SK-N-SH treated with all-trans-retinoic acid at 6 μM for 48 hours (cell line): ENCODE measurements around the gene PRKAR1B.

Experiments used
- ATAC-seq: fragments of 200-7000 bp; cut with Tn5 transposase; 3 replicates; pipeline ENCODE4 v1.9.1; 2020; ENCODE audit warnings: mild to moderate bottlenecking, moderate library complexity
- ARNTL ChIP-seq: fragments of 450-650 bp; formaldehyde crosslinking; IDR thresholded peaks from 2 replicates; pipeline ENCODE4 v1.5.0; 2020; ENCODE audit warnings: low read depth, mild to moderate bottlenecking, moderate library complexity, borderline replicate concordance
- BACH2 ChIP-seq: fragments of 250-450 bp; sonication (Bioruptor Pico); IDR thresholded peaks from 2 replicates; pipeline ENCODE4 v1.9.0; 2021; ENCODE audit warnings: mild to moderate bottlenecking, borderline replicate concordance
- CSDC2 ChIP-seq: fragments of 250-450 bp; sonication (Bioruptor Pico); IDR thresholded peaks from 2 replicates; pipeline ENCODE4 v1.5.0; 2020; ENCODE audit warnings: mild to moderate bottlenecking, moderate library complexity
- CSRNP3 ChIP-seq: fragments of 250-450 bp; sonication (Bioruptor Pico); IDR thresholded peaks from 2 replicates; pipeline ENCODE4 v1.5.1; 2021; ENCODE audit warnings: mild to moderate bottlenecking, moderate library complexity
- ESRRG ChIP-seq: fragments of 250-450 bp; sonication (Bioruptor Pico); IDR thresholded peaks from 2 replicates; pipeline ENCODE4 v1.6.1; 2021; ENCODE audit warnings: mild to moderate bottlenecking
- GLIS3 ChIP-seq: fragments of 250-450 bp; sonication (Bioruptor Pico); IDR thresholded peaks from 2 replicates; pipeline ENCODE4 v1.5.0; 2020; ENCODE audit warnings: mild to moderate bottlenecking, moderate library complexity
- ISL1 ChIP-seq: fragments of 250-450 bp; sonication (Bioruptor Pico); IDR thresholded peaks from 2 replicates; pipeline ENCODE4 v2.1.2; 2022; ENCODE audit warnings: mild to moderate bottlenecking, moderate library complexity
- OSR1 ChIP-seq: fragments of 250-450 bp; sonication (Bioruptor Pico); IDR thresholded peaks from 2 replicates; pipeline ENCODE4 v1.8.0; 2022; ENCODE audit warnings: moderate library complexity, mild to moderate bottlenecking, inconsistent platforms
- PATZ1 ChIP-seq: fragments of 250-450 bp; sonication (Bioruptor Pico); IDR thresholded peaks from 2 replicates; pipeline ENCODE4 v1.8.0; 2020; ENCODE audit warnings: mild to moderate bottlenecking, moderate library complexity, borderline replicate concordance
- POU6F1 ChIP-seq: fragments of 250-450 bp; sonication (Bioruptor Pico); IDR thresholded peaks from 2 replicates; pipeline ENCODE4 v1.8.0; 2021; ENCODE audit warnings: low read depth, mild to moderate bottlenecking, moderate library complexity, borderline replicate concordance
- PPARA ChIP-seq: fragments of 250-450 bp; sonication (Bioruptor Pico); IDR thresholded peaks from 2 replicates; pipeline ENCODE4 v1.5.0; 2020; ENCODE audit warnings: mild to moderate bottlenecking, borderline replicate concordance
- RARB ChIP-seq: fragments of 250-450 bp; sonication (Bioruptor Pico); IDR thresholded peaks from 2 replicates; pipeline ENCODE4 v1.8.0; 2021; ENCODE audit warnings: mild to moderate bottlenecking, moderate library complexity
- SNAI2 ChIP-seq: fragments of 250-450 bp; sonication (Bioruptor Pico); IDR thresholded peaks from 2 replicates; pipeline ENCODE4 v1.5.0; 2020; ENCODE audit warnings: mild to moderate bottlenecking, moderate library complexity
- TCF4 ChIP-seq: fragments of 250-450 bp; sonication (Bioruptor Pico); IDR thresholded peaks from 2 replicates; pipeline ENCODE4 v1.8.0; 2021; ENCODE audit warnings: mild to moderate bottlenecking, moderate library complexity, borderline replicate concordance
- TOX ChIP-seq: fragments of 250-450 bp; sonication (Bioruptor Pico); IDR thresholded peaks from 2 replicates; pipeline ENCODE4 v1.8.0; 2021; ENCODE audit warnings: mild to moderate bottlenecking, moderate library complexity, borderline replicate concordance
- ZC3H10 ChIP-seq: fragments of 250-450 bp; sonication (Bioruptor Pico); IDR thresholded peaks from 2 replicates; pipeline ENCODE4 v1.5.1; 2021; ENCODE audit warnings: mild to moderate bottlenecking, moderate library complexity
- ZFP3 ChIP-seq: fragments of 250-450 bp; sonication (Bioruptor Pico); IDR thresholded peaks from 2 replicates; pipeline ENCODE4 v1.5.0; 2020; ENCODE audit warnings: mild to moderate bottlenecking, moderate library complexity
- ZFP30 ChIP-seq: fragments of 450-650 bp; formaldehyde crosslinking; IDR thresholded peaks from 2 replicates; pipeline ENCODE4 v1.5.0; 2022; ENCODE audit warnings: mild to moderate bottlenecking, moderate library complexity
- ZNF565 ChIP-seq: fragments of 450-650 bp; formaldehyde crosslinking; conservative IDR thresholded peaks from 2 replicates; pipeline ENCODE4 v1.5.0; 2020; ENCODE audit warnings: low read depth, mild to moderate bottlenecking, moderate library complexity
- ZNF70 ChIP-seq: fragments of 450-650 bp; formaldehyde crosslinking; IDR thresholded peaks from 2 replicates; pipeline ENCODE4 v1.5.0; 2020; ENCODE audit warnings: mild to moderate bottlenecking, moderate library complexity
- ZNF8 ChIP-seq: fragments of 450-650 bp; formaldehyde crosslinking; IDR thresholded peaks from 2 replicates; pipeline ENCODE4 v1.5.0; 2020; ENCODE audit warnings: mild to moderate bottlenecking, moderate library complexity
- TF ChIP-seq, protein P1 (sequence below): fragments of 250-450 bp; sonication (Bioruptor Pico); IDR thresholded peaks from 2 replicates; pipeline ENCODE4 v1.5.0; 2020; ENCODE audit warnings: mild to moderate bottlenecking, moderate library complexity
- TF ChIP-seq, protein P2 (sequence below): fragments of 250-450 bp; sonication (Bioruptor Pico); IDR thresholded peaks from 2 replicates; pipeline ENCODE4 v1.5.1; 2020; ENCODE audit warnings: low read depth, mild to moderate bottlenecking, moderate library complexity

The PRKAR1B gene

DNA sequence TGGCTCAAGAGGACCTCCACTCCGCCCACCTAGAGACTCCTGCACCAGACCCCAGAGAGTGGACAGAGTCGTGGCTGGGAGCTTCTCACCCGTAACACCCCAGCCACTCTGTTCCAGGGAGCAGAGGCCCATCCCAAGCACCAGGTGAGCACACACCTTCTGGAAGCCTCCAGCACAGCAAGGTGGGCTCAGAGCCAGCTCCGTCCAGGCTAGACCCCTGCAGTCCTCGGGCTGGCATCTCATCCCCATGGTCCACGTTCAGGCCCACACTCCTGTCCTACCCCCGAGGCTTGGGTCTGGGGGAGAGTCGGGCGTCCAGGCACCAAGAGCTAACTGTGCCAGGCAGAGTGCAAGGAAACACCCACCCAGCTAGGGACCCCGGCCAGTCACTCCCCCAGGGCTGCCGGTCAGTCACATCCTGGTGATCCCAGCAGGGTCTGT lies 220.7 kb downstream of the PRKAR1B start:
- no peak for TF ChIP-seq ZFP30 (CRISPR knock-in tag)
- no peak for TF ChIP-seq ZNF565 (CRISPR knock-in tag)
- no peak for TF ChIP-seq ZNF70 (CRISPR knock-in tag)
- no peak for TF ChIP-seq ZFP3 (CRISPR knock-in tag)
- TF ChIP-seq BACH2 (CRISPR knock-in tag) = no peak
- no peak for TF ChIP-seq RARB (CRISPR knock-in tag)
- no peak for TF ChIP-seq PPARA (CRISPR knock-in tag)
- TF ChIP-seq ESRRG (CRISPR knock-in tag) = no peak
- no peak for TF ChIP-seq SNAI2 (CRISPR knock-in tag)
- no peak for TF ChIP-seq ISL1
- TF ChIP-seq, protein P1, sequence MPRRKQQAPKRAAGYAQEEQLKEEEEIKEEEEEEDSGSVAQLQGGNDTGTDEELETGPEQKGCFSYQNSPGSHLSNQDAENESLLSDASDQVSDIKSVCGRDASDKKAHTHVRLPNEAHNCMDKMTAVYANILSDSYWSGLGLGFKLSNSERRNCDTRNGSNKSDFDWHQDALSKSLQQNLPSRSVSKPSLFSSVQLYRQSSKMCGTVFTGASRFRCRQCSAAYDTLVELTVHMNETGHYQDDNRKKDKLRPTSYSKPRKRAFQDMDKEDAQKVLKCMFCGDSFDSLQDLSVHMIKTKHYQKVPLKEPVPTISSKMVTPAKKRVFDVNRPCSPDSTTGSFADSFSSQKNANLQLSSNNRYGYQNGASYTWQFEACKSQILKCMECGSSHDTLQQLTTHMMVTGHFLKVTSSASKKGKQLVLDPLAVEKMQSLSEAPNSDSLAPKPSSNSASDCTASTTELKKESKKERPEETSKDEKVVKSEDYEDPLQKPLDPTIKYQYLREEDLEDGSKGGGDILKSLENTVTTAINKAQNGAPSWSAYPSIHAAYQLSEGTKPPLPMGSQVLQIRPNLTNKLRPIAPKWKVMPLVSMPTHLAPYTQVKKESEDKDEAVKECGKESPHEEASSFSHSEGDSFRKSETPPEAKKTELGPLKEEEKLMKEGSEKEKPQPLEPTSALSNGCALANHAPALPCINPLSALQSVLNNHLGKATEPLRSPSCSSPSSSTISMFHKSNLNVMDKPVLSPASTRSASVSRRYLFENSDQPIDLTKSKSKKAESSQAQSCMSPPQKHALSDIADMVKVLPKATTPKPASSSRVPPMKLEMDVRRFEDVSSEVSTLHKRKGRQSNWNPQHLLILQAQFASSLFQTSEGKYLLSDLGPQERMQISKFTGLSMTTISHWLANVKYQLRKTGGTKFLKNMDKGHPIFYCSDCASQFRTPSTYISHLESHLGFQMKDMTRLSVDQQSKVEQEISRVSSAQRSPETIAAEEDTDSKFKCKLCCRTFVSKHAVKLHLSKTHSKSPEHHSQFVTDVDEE (CRISPR knock-in tag) = no peak
- TF ChIP-seq TOX (CRISPR knock-in tag) = no peak
- no peak for TF ChIP-seq CSRNP3 (CRISPR knock-in tag)
- TF ChIP-seq CSDC2 = no peak
- TF ChIP-seq ZC3H10 = no peak
- no peak for TF ChIP-seq TCF4
- TF ChIP-seq POU6F1 (CRISPR knock-in tag) = no peak
- TF ChIP-seq ARNTL (CRISPR knock-in tag) = no peak
- no peak for TF ChIP-seq OSR1
- no peak for TF ChIP-seq PATZ1 (CRISPR knock-in tag)
- ATAC-seq = no peak

- TF ChIP-seq, protein P2, sequence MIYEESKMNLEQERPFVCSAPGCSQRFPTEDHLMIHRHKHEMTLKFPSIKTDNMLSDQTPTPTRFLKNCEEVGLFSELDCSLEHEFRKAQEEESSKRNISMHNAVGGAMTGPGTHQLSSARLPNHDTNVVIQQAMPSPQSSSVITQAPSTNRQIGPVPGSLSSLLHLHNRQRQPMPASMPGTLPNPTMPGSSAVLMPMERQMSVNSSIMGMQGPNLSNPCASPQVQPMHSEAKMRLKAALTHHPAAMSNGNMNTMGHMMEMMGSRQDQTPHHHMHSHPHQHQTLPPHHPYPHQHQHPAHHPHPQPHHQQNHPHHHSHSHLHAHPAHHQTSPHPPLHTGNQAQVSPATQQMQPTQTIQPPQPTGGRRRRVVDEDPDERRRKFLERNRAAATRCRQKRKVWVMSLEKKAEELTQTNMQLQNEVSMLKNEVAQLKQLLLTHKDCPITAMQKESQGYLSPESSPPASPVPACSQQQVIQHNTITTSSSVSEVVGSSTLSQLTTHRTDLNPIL (CRISPR knock-in tag) = no peak
- no peak for TF ChIP-seq SNAI2 (CRISPR knock-in tag)
- TF ChIP-seq ESRRG (CRISPR knock-in tag) = no peak
- no peak for TF ChIP-seq ZFP30 (CRISPR knock-in tag)
- TF ChIP-seq TCF4 = no peak
- TF ChIP-seq, protein P1 (CRISPR knock-in tag) = no peak
- no peak for TF ChIP-seq ARNTL (CRISPR knock-in tag)
- TF ChIP-seq PPARA (CRISPR knock-in tag) = no peak
- no peak for TF ChIP-seq GLIS3
- no peak for TF ChIP-seq ZNF8 (CRISPR knock-in tag)
- no peak for TF ChIP-seq PATZ1 (CRISPR knock-in tag)
- TF ChIP-seq CSDC2 = no peak
- no peak for TF ChIP-seq ZC3H10
- TF ChIP-seq ZNF70 (CRISPR knock-in tag) = no peak
- ATAC-seq = no peak
Measured at GRCh38 chr7:505171-505570, 221.9 kb downstream of the PRKAR1B start.
